ENCODE measurements around the gene NHSL1. TPM values are rescaled to one million over a fixed set of nuclear protein-coding genes. Genes with fewer than 3 reads are reported as not detected.

Gene NHSL1
- total RNA-seq, 1 donor: 6.9 TPM

- Histone ChIP-seq H3K4me2 (ENCODE audit: insufficient read depth, low read length) (no peak overlapping the region), H3K27me3 (ENCODE audit: insufficient read depth, low read length) (no peaks in the 10 kb centered on the region), H4K20me1 (ENCODE audit: insufficient read depth, low read length) (no peaks in the 10 kb centered on the region), H3K36me3 (ENCODE audit: insufficient read depth, low read length) (no peaks in the 10 kb centered on the region), H3K4me3 (ENCODE audit: insufficient read depth, low read length) (no peak overlapping the region), H3K79me2 (ENCODE audit: insufficient read depth, low read length) (no peaks in the 10 kb centered on the region), H3K27ac (ENCODE audit: low read depth, low read length) (no peak overlapping the region), H2AFZ (ENCODE audit: low read length) (no peak overlapping the region), H3K4me1 (ENCODE audit: insufficient read depth, low read length) (no peaks in the 10 kb centered on the region), H3K9me3 (ENCODE audit: low read depth, low read length) (no peaks in the 10 kb centered on the region)
- no peak for TF ChIP-seq CTCF (IDR thresholded peaks at IDR 0.05; ENCODE audit: extremely low read depth, low read depth, low read length)
- no peak for DNase-seq (ENCODE audit: insufficient read length, low spot score, missing footprints)
Measured at GRCh38 chr6:138498629-138499302, 528 bp downstream of the NHSL1 start.

- no peak for TF ChIP-seq CTCF (IDR thresholded peaks at IDR 0.05; ENCODE audit: extremely low read depth, low read depth, low read length)
Measured at GRCh38 chr6:138497286-138497685, 2.0 kb downstream of the NHSL1 start.

DNA sequence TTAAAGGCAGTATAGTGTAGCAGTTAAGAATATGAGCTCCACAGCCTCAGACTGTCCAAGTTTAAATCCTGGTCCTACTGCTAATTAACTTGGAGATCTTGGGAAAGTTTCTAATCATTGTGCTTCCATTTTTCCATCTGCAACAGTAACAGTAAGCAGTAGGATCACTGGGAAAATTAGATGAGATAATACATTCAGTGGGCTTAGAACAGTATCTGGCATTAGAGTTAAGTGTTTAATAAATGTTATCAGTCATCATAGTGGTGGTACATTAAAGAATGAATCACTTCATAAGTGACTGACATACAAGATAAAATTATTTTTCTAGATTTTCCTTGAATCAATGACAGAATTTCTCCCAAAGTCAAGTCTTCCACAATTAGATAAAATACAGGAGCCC is 5.0 kb downstream of the NHSL1 start:
- H3K79me2 ChIP-seq (ENCODE audit: insufficient read depth, low read length): no peaks in the 10 kb centered on the region
- no peak for DNase-seq (ENCODE audit: insufficient read length, low spot score, missing footprints)
- no peak overlapping the region for H3K4me3 ChIP-seq (ENCODE audit: insufficient read depth, low read length)
- H3K4me2 ChIP-seq (ENCODE audit: insufficient read depth, low read length): no peak overlapping the region
- no peak for TF ChIP-seq CTCF (IDR thresholded peaks at IDR 0.05; ENCODE audit: extremely low read depth, low read depth, low read length)
- no peaks in the 10 kb centered on the region for H3K36me3 ChIP-seq (ENCODE audit: insufficient read depth, low read length)
- no peaks in the 10 kb centered on the region for H4K20me1 ChIP-seq (ENCODE audit: insufficient read depth, low read length)
- H2AFZ ChIP-seq (ENCODE audit: low read length): no peak overlapping the region
- H3K9me3 ChIP-seq (ENCODE audit: low read depth, low read length): no peaks in the 10 kb centered on the region
- H3K4me1 ChIP-seq (ENCODE audit: insufficient read depth, low read length): no peaks in the 10 kb centered on the region
- H3K27me3 ChIP-seq (ENCODE audit: insufficient read depth, low read length): no peaks in the 10 kb centered on the region
- H3K27ac ChIP-seq (ENCODE audit: low read depth, low read length): no peak overlapping the region

More at GRCh38 chr6:138497286-138497685, 2.0 kb downstream of the NHSL1 start:
- Histone ChIP-seq H4K20me1 (ENCODE audit: insufficient read depth, low read length) (no peaks in the 10 kb centered on the region), H3K4me3 (ENCODE audit: insufficient read depth, low read length) (no peak overlapping the region), H3K4me2 (ENCODE audit: insufficient read depth, low read length) (no peak overlapping the region), H3K4me1 (ENCODE audit: insufficient read depth, low read length) (no peaks in the 10 kb centered on the region), H3K9me3 (ENCODE audit: low read depth, low read length) (no peaks in the 10 kb centered on the region), H3K27me3 (ENCODE audit: insufficient read depth, low read length) (no peaks in the 10 kb centered on the region), H2AFZ (ENCODE audit: low read length) (no peak overlapping the region), H3K79me2 (ENCODE audit: insufficient read depth, low read length) (no peaks in the 10 kb centered on the region), H3K36me3 (ENCODE audit: insufficient read depth, low read length) (no peaks in the 10 kb centered on the region), H3K27ac (ENCODE audit: low read depth, low read length) (no peak overlapping the region)
- DNase-seq (ENCODE audit: insufficient read length, low spot score, missing footprints): no peak

- H2AFZ ChIP-seq (ENCODE audit: low read length): no peak overlapping the region
- no peak for DNase-seq (ENCODE audit: insufficient read length, low spot score, missing footprints)
- no peak overlapping the region for H3K4me3 ChIP-seq (ENCODE audit: insufficient read depth, low read length)
- H3K4me1 ChIP-seq (ENCODE audit: insufficient read depth, low read length): no peaks in the 10 kb centered on the region
- H3K9me3 ChIP-seq (ENCODE audit: low read depth, low read length): no peaks in the 10 kb centered on the region
- H3K27me3 ChIP-seq (ENCODE audit: insufficient read depth, low read length): no peaks in the 10 kb centered on the region
- no peak for TF ChIP-seq CTCF (IDR thresholded peaks at IDR 0.05; ENCODE audit: extremely low read depth, low read depth, low read length)
- no peak overlapping the region for H3K4me2 ChIP-seq (ENCODE audit: insufficient read depth, low read length)
- H3K79me2 ChIP-seq (ENCODE audit: insufficient read depth, low read length): no peaks in the 10 kb centered on the region
- H3K27ac ChIP-seq (ENCODE audit: low read depth, low read length): no peak overlapping the region
- no peaks in the 10 kb centered on the region for H3K36me3 ChIP-seq (ENCODE audit: insufficient read depth, low read length)
- H4K20me1 ChIP-seq (ENCODE audit: insufficient read depth, low read length): no peaks in the 10 kb centered on the region
Measured at GRCh38 chr6:138493413-138493812, 5.9 kb downstream of the NHSL1 start.

Data from osteoblast (primary cell).